NCI-H128 (cell line): ENCODE data around the gene SPACA1.
"Not testable (repeated sequence)": the region's sequence is repeated elsewhere in the genome, so short reads cannot be mapped to it uniquely, and the experiment has no call there.

Experiments used
- DNase-seq: peaks from one replicate; lab custom pipeline; 2025; ENCODE audit not compliant: unreplicated experiment; lab: John Stamatoyannopoulos, UW

The SPACA1 gene

GRCh38 chr6:88047510-88048150 is at the start of gene SPACA1:
Gene SPACA1, plus strand, starts transcription at chr6:88047841. Its CDS starts 65 bp downstream, at chr6:88047906.
- no peak for DNase-seq

- DNase-seq, result no peak
Measured at GRCh38 chr6:88000713-88001112, 46.9 kb upstream of the SPACA1 start.

- not testable (repeated sequence) for DNase-seq
Measured at GRCh38 chr6:88001279-88001678, 46.4 kb upstream of the SPACA1 start.

- no peak for DNase-seq
Measured at GRCh38 chr6:88004707-88005106, 42.9 kb upstream of the SPACA1 start.

GRCh38 chr6:88006557-88006956 is 41.1 kb upstream of the SPACA1 start:
- DNase-seq, result no peak

GRCh38 chr6:88008411-88008810 is 39.2 kb upstream of the SPACA1 start:
- DNase-seq, result no peak

- no peak for DNase-seq
Measured at GRCh38 chr6:88008831-88009231, 38.8 kb upstream of the SPACA1 start.

GRCh38 chr6:88013015-88013414 is 34.6 kb upstream of the SPACA1 start:
- DNase-seq, result no peak

GRCh38 chr6:88013554-88013953 is 34.1 kb upstream of the SPACA1 start:
- DNase-seq, result no peak

- DNase-seq, result no peak
Measured at GRCh38 chr6:88020439-88020838, 27.2 kb upstream of the SPACA1 start.

- DNase-seq, result no peak
Measured at GRCh38 chr6:88024696-88025095, 22.9 kb upstream of the SPACA1 start.

GRCh38 chr6:88031550-88031949 is 16.1 kb upstream of the SPACA1 start:
- no peak for DNase-seq

- DNase-seq, result no peak
Measured at GRCh38 chr6:88044530-88044929, 3.1 kb upstream of the SPACA1 start.

GRCh38 chr6:88045521-88046136 is 2.0 kb upstream of the SPACA1 start:
- DNase-seq, result no peak

GRCh38 chr6:88048578-88048977 is 937 bp downstream of the SPACA1 start:
- DNase-seq, result no peak

- DNase-seq, result no peak
Measured at GRCh38 chr6:88050140-88050818, 2.6 kb downstream of the SPACA1 start.

- DNase-seq, result no peak
Measured at GRCh38 chr6:88059191-88059590, 11.6 kb downstream of the SPACA1 start.

- no peak for DNase-seq
Measured at GRCh38 chr6:88062376-88062775, 14.7 kb downstream of the SPACA1 start.

GRCh38 chr6:88072462-88072861 is 24.8 kb downstream of the SPACA1 start:
- DNase-seq, result no peak

- no peak for DNase-seq
Measured at GRCh38 chr6:88074791-88075190, 27.1 kb downstream of the SPACA1 start.

- no peak for DNase-seq
Measured at GRCh38 chr6:88077305-88077704, 29.7 kb downstream of the SPACA1 start.

- DNase-seq, result no peak
Measured at GRCh38 chr6:88086792-88087191, 39.2 kb downstream of the SPACA1 start.
